Skeletal muscle satellite cell (primary cell): ENCODE data around the gene ADAD1.
A peak's percentile ranks its signal among the peaks of the same experiment; 100 is the strongest.

Experiments
- H3K27me3 ChIP-seq: 2 replicates; pipeline ENCODE4 v1.7.0; 2013; ENCODE audit warnings: low read length; ENCODE audit not compliant: control insufficient read depth, insufficient read depth
- H3K36me3 ChIP-seq: 2 replicates; pipeline ENCODE4 v1.7.0; 2013; ENCODE audit warnings: mild to moderate bottlenecking, control low read depth, low read length; ENCODE audit not compliant: insufficient read depth
- H3K4me1 ChIP-seq: 2 replicates; pipeline ENCODE4 v1.7.0; 2013; ENCODE audit warnings: low read length; ENCODE audit not compliant: control insufficient read depth, insufficient read depth
- H3K4me2 ChIP-seq: 2 replicates; pipeline ENCODE4 v1.7.0; 2013; ENCODE audit warnings: mild to moderate bottlenecking, low read length
- H3K4me3 ChIP-seq: 2 replicates; pipeline ENCODE4 v1.7.0; 2013; ENCODE audit warnings: low read length
- H3K9ac ChIP-seq: 2 replicates; pipeline ENCODE4 v1.7.0; 2013; ENCODE audit warnings: mild to moderate bottlenecking, low read depth, low read length, moderate library complexity
- H3K9me3 ChIP-seq: replicated peaks from 2 replicates; pipeline ENCODE4 v1.7.0; 2013; ENCODE audit warnings: mild to moderate bottlenecking, control low read depth, low read length

Gene ADAD1

DNA sequence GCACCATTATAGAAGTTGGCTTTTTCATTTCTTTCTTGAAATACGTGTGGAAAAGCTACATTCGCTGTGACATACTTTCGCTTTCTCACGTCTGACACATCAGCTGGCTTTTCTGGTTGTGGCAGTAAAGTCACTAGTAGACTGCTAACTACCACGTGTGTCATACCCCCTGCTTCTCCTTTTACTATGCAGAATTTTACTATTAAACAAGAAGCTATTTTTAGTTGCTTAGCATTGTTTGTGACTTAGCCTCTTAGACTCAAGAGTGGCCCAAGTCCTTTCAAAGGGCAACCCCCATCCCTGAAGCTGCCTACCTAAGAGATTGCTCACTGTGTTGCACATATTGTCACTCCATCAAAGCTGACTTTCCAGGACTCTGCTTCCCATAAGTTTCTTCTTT lies 79.8 kb downstream of the ADAD1 start:
- H3K4me2 ChIP-seq: peak overlapping the region; percentile 91
- no peaks in the 10 kb centered on the region for H3K4me1 ChIP-seq
- H3K27me3 ChIP-seq: no peaks in the 10 kb centered on the region
- H3K36me3 ChIP-seq: no peaks in the 10 kb centered on the region
- peak overlapping the region; percentile 41 for H3K9ac ChIP-seq
- peak overlapping the region; percentile 61 for H3K4me3 ChIP-seq
- H3K9me3 ChIP-seq: no peaks in the 10 kb centered on the region

DNA sequence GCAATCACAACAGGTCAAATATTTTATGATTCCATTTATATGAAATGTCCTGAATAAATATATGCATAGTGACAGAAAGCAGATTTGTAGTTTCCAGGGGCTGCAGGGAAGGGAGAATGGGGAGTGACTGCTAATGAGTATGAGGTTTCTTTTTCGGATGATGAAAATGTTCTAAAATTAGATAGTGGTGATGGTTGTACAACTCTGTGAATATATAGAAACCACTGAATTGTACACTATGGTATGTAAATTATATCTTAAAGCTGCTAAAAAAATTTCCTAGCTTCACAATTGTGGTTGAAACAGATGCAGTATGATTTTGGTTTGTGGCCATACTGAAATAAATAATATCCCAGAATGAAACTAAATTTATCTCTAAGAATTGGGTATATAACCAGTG lies 90.6 kb downstream of the ADAD1 start:
- Histone ChIP-seq H3K4me2 (no peak overlapping the region), H3K36me3 (no peaks in the 10 kb centered on the region), H3K27me3 (no peaks in the 10 kb centered on the region), H3K4me1 (no peaks in the 10 kb centered on the region), H3K9me3 (no peaks in the 10 kb centered on the region), H3K4me3 (no peak overlapping the region), H3K9ac (no peak overlapping the region)

DNA sequence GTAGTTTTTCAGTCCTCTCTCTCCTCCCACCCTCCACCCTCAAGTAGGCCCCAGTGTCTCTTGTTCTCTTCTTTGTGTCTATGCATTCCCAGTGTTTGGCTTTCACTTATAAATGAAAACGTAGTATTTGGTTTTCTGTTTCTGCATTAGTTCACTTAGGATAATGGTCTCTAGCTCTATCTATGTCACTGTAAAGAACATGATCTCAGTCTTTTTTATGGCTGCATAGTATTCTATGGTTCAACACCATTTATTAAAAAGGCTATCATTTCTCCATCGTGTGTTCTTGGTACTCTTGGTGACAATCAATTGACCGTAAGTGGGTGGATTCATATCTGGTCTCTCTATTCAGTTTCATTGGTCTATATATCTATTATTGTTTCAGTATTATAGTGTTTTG lies 96.4 kb downstream of the ADAD1 start:
- H3K4me2 ChIP-seq: no peak overlapping the region
- no peaks in the 10 kb centered on the region for H3K9me3 ChIP-seq
- H3K4me1 ChIP-seq: no peaks in the 10 kb centered on the region
- H3K4me3 ChIP-seq: no peak overlapping the region
- no peak overlapping the region for H3K9ac ChIP-seq
- H3K36me3 ChIP-seq: no peaks in the 10 kb centered on the region
- H3K27me3 ChIP-seq: no peaks in the 10 kb centered on the region

DNA sequence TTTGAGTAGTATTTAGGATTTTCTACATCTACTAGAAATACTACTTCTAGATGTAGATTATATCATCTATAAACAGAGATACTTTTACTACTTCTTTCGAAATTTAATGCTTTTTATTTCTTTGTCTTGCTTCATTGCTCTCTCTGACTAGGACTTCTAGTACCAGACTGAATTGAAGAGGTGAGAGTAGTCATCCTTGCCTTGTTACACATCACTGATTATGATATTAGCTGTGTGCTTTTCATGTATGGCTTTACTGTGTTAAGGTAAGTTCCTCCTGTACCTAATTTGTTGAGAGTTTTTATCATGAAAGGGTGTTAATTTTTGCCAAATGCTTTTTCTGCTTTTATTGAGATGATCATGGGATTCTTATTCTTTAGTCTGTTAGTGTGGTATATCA lies 97.3 kb downstream of the ADAD1 start:
- Histone ChIP-seq H3K9ac (no peak overlapping the region), H3K36me3 (no peaks in the 10 kb centered on the region), H3K4me2 (no peak overlapping the region), H3K4me3 (no peak overlapping the region), H3K9me3 (no peaks in the 10 kb centered on the region), H3K27me3 (no peaks in the 10 kb centered on the region), H3K4me1 (no peaks in the 10 kb centered on the region)

DNA sequence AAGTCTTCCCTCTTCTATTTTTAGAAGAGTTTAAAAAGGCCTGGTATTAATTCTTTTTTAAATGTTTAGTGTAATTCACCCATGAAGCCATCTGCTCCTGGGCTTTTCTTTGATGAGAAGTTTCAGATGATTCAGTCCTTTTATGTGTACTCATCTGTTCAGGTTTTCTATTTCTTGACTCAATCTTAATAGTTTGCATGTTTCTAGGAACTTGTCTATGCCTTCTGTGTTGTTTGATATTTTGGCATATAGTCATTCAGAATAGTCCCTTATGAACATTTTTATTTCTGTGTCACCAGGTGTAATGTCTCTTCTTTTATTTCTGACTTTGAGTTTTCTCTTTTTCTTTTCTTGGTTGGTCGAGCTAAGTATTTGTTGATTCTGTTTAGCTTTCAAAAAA lies 97.9 kb downstream of the ADAD1 start:
- Histone ChIP-seq H3K4me1 (no peaks in the 10 kb centered on the region), H3K27me3 (no peaks in the 10 kb centered on the region), H3K36me3 (no peaks in the 10 kb centered on the region), H3K9me3 (no peaks in the 10 kb centered on the region), H3K4me3 (no peak overlapping the region), H3K9ac (no peak overlapping the region), H3K4me2 (no peak overlapping the region)
